Stimulated activated CD8-positive, alpha-beta memory T cell treated with anti-CD3 and anti-CD28 coated beads, Interleukin-4, amount 100 ng/mL, for 4 hours (primary cell): ENCODE measurements around the gene DDIAS.
"Not testable (repeated sequence)": the region's sequence is repeated elsewhere in the genome, so short reads cannot be mapped to it uniquely, and the experiment has no call there.

Experiments
- DNase-seq, 2 donors: peaks; one replicate each; pipeline ENCODE4 v3.0.0-alpha.2; 2020; ENCODE audit warnings: low read depth in 2 of 2, low spot score in 1 of 2

The DDIAS gene

GRCh38 chr11:82889133-82890001 lies 12.2 kb upstream of the DDIAS start:
- no peak for DNase-seq

- DNase-seq: no peak
These were observed 11.6 kb upstream of the DDIAS start for GRCh38 chr11:82890002-82890341.

- no peak for DNase-seq
These were observed 10.6 kb upstream of the DDIAS start for GRCh38 chr11:82890936-82891335.

GRCh38 chr11:82892611-82893169 lies 8.8 kb upstream of the DDIAS start:
- DNase-seq: no peak

GRCh38 chr11:82895437-82896091 lies 6.0 kb upstream of the DDIAS start:
- DNase-seq: no peak

- no peak for DNase-seq
These were observed 5.4 kb upstream of the DDIAS start for GRCh38 chr11:82896183-82896582.

- no peak for DNase-seq
These were observed 3.3 kb upstream of the DDIAS start for GRCh38 chr11:82898241-82898640.

- no peak for DNase-seq
These were observed 2.2 kb upstream of the DDIAS start for GRCh38 chr11:82899186-82899820.

GRCh38 chr11:82899957-82900276 lies 1.6 kb upstream of the DDIAS start:
- DNase-seq: no peak

GRCh38 chr11:82900277-82901164 lies 1.0 kb upstream of the DDIAS start, which contains the start of gene PRCP:
Gene PRCP, minus strand, starts transcription at chr11:82900430. Its CDS starts 28 bp downstream, at chr11:82900402.
- DNase-seq: peak; percentile 79 to 87

GRCh38 chr11:82901922-82902485 lies 468 bp downstream of the DDIAS start:
- DNase-seq: no peak

- no peak for DNase-seq
These were observed 1.3 kb downstream of the DDIAS start for GRCh38 chr11:82902880-82903279.

GRCh38 chr11:82903843-82904586 lies 2.5 kb downstream of the DDIAS start:
- no peak for DNase-seq

GRCh38 chr11:82906236-82906635 lies 4.7 kb downstream of the DDIAS start:
- no peak for DNase-seq

- no peak for DNase-seq
These were observed 5.4 kb downstream of the DDIAS start for GRCh38 chr11:82906931-82907330.

- DNase-seq: no peak
These were observed 5.8 kb downstream of the DDIAS start for GRCh38 chr11:82907371-82907770.

- DNase-seq: no peak
These were observed 6.8 kb downstream of the DDIAS start for GRCh38 chr11:82908311-82908710.

- DNase-seq: no peak
These were observed 7.6 kb downstream of the DDIAS start for GRCh38 chr11:82909015-82909640.

GRCh38 chr11:82919786-82920185 lies 18.2 kb downstream of the DDIAS start:
- not testable (repeated sequence) for DNase-seq
